ENCODE results near the gene KCTD17.

Gene KCTD17

GRCh38 chr22:37112084-37112728, 60.7 kb downstream of the KCTD17 start:
- DNase-seq (ENCODE audit: low spot score), result no peak
- TF ChIP-seq CTCF (IDR thresholded peaks at IDR 0.05; ENCODE audit: extremely low read depth, insufficient read depth, missing control alignments), result no peak
- in situ Hi-C loops (cut with MboI; ENCODE audit: low pct_unique_long_range_greater_than_20kb, low sequenced_read_pairs, unreplicated experiment), result no loop called here
